Neural cell (in vitro differentiated cells): ENCODE results near the gene TPRA1. TPM values are rescaled to one million over a fixed set of nuclear protein-coding genes. Genes with fewer than 3 reads are reported as not detected.

Experiments
- H2AFZ ChIP-seq: fragments of 200-600, 300-800 bp; sonication (generic), shearing (Covaris generic); 2 replicates; pipeline ENCODE4 v1.6.0; 2014; ENCODE audit warnings: low read depth, mild to moderate bottlenecking, antibody characterized with exemption, low read length, moderate library complexity
- H3F3A ChIP-seq: fragments of 200-600 bp; shearing (Covaris generic); 2 replicates; pipeline ENCODE4 v1.6.1; 2016; ENCODE audit warnings: mild to moderate bottlenecking, moderate library complexity, mixed read lengths, antibody characterized with exemption, low read length; ENCODE audit not compliant: insufficient read depth, poor library complexity, severe bottlenecking
- H3K27ac ChIP-seq: fragments of 200-600, 300-800 bp; sonication (generic), shearing (Covaris generic); 2 replicates; pipeline ENCODE4 v1.5.1; 2014; ENCODE audit warnings: mild to moderate bottlenecking, low read length, moderate library complexity
- H3K27me3 ChIP-seq: fragments of 300-800, 200-600 bp; sonication (generic), shearing (Covaris generic); 2 replicates; pipeline ENCODE4 v1.6.0; 2014; ENCODE audit warnings: mild to moderate bottlenecking, low read depth, low read length, moderate library complexity; ENCODE audit not compliant: insufficient read depth
- H3K36me3 ChIP-seq: fragments of 300-800, 200-600 bp; sonication (generic), shearing (Covaris generic); 2 replicates; pipeline ENCODE4 v1.5.1; 2014; ENCODE audit warnings: mild to moderate bottlenecking, antibody characterized with exemption, low read length, moderate library complexity; ENCODE audit not compliant: insufficient read depth
- H3K4me2 ChIP-seq: fragments of 300-800, 200-600 bp; sonication (generic), shearing (Covaris generic); 2 replicates; pipeline ENCODE4 v1.6.0; 2014; ENCODE audit warnings: mild to moderate bottlenecking, low read length
- H3K4me3 ChIP-seq: fragments of 300-800, 200-600 bp; sonication (generic), shearing (Covaris generic); 2 replicates; pipeline ENCODE4 v1.5.1; 2014; ENCODE audit warnings: mild to moderate bottlenecking, low read length, moderate library complexity
- H3K79me2 ChIP-seq: fragments of 200-600 bp; shearing (Covaris generic); replicated peaks from 2 replicates; pipeline ENCODE4 v1.6.0; 2014; ENCODE audit warnings: mild to moderate bottlenecking, low read length, moderate library complexity; ENCODE audit not compliant: insufficient read depth
- H3K9ac ChIP-seq: fragments of 300-800, 200-600 bp; sonication (generic), shearing (Covaris generic); 2 replicates; pipeline ENCODE4 v1.6.1; 2016; ENCODE audit warnings: mild to moderate bottlenecking, low read length, mixed read lengths
- H3K9me2 ChIP-seq: fragments of 200-600 bp; shearing (Covaris generic); 2 replicates; pipeline ENCODE4 v1.6.1; 2016; ENCODE audit warnings: mild to moderate bottlenecking, low read length, mixed read lengths; ENCODE audit not compliant: insufficient read depth
- H3K9me3 ChIP-seq: fragments of 200-600, 300-800 bp; sonication (generic), shearing (Covaris generic); 2 replicates; pipeline ENCODE4 v1.6.1; 2016; ENCODE audit warnings: mild to moderate bottlenecking, mixed run types, low read length, moderate library complexity, mixed read lengths
- H4K20me1 ChIP-seq: fragments of 200-600 bp; shearing (Covaris generic); 2 replicates; pipeline ENCODE4 v1.6.1; 2016; ENCODE audit warnings: mild to moderate bottlenecking, mixed run types; ENCODE audit not compliant: insufficient read depth
- CTCF ChIP-seq: fragments of 450-650 bp; IDR thresholded peaks from 2 replicates; pipeline ENCODE4 v1.5.1; 2014; ENCODE audit warnings: antibody characterized with exemption, mild to moderate bottlenecking, moderate library complexity; ENCODE audit not compliant: poor library complexity, severe bottlenecking
- EP300 ChIP-seq: fragments of 450-650 bp; conservative IDR thresholded peaks from 2 replicates; pipeline ENCODE4 v1.6.1; 2014; ENCODE audit warnings: antibody characterized with exemption, mild to moderate bottlenecking, moderate library complexity; ENCODE audit not compliant: poor library complexity, severe bottlenecking
- EZH2 ChIP-seq: fragments of 200-600, 300-800 bp; shearing (Covaris generic), sonication (generic); IDR thresholded peaks from 2 replicates; pipeline ENCODE4 v1.6.1; 2014; ENCODE audit warnings: antibody characterized with exemption, low read length, borderline replicate concordance, mild to moderate bottlenecking; ENCODE audit not compliant: insufficient read depth, poor library complexity, severe bottlenecking
- MXI1 ChIP-seq: fragments of 450-650 bp; conservative IDR thresholded peaks from 2 replicates; pipeline ENCODE4 v1.6.1; 2014; ENCODE audit warnings: antibody characterized with exemption, mild to moderate bottlenecking; ENCODE audit not compliant: poor library complexity, severe bottlenecking
- POLR2AphosphoS5 ChIP-seq: IDR thresholded peaks from 2 replicates; pipeline ENCODE4 v1.6.1; 2012
- RAD21 ChIP-seq: fragments of 450-650 bp; conservative IDR thresholded peaks from 2 replicates; pipeline ENCODE4 v1.6.1; 2014; ENCODE audit warnings: antibody characterized with exemption, mild to moderate bottlenecking, moderate library complexity
- SMC3 ChIP-seq: fragments of 450-650 bp; conservative IDR thresholded peaks from 2 replicates; pipeline ENCODE4 v1.6.1; 2014; ENCODE audit warnings: antibody characterized with exemption, mild to moderate bottlenecking, moderate library complexity; ENCODE audit not compliant: poor library complexity
- TAF1 ChIP-seq: IDR thresholded peaks from 2 replicates; pipeline ENCODE4 v1.6.1; 2012; ENCODE audit warnings: low read depth
- polyA plus RNA-seq: library from polyadenylated mRNA; depleted of rRNA; stranded (reverse); fragments of >200 nt; gene quantifications from 2 replicates; pipeline ENCODE4 v1.2.3, GENCODE V29; 2014
- TF ChIP-seq, protein P1 (sequence below): IDR thresholded peaks from 2 replicates; pipeline ENCODE4 v1.6.1; 2012; ENCODE audit warnings: borderline replicate concordance

Gene TPRA1
- polyA plus RNA-seq, 1 donor from 2014 or later: 26.5 TPM

DNA sequence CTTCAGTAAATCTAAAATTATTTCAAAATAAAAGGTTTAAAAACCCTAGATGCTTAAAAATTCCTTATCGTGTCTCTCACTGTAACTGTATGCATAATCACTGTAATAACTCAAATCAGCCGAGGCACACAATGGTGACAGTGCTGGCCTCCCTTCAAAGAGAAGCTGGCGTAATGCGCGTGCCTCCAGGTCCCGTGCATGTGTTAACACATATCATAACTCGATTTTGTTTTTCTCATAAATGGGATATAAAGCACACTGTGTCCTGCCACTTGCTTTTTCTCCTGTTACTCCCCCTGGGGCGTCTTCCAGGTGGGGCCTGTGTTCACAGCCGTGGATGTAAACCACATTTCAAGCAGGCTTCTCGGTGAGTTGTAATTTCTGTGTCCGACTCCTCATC lies 56.0 kb downstream of the TPRA1 start:
- H3K4me3 ChIP-seq: no peak overlapping the region
- no peak overlapping the region for H3K4me2 ChIP-seq
- no peaks in the 10 kb centered on the region for H3K27me3 ChIP-seq
- TF ChIP-seq, protein P1, sequence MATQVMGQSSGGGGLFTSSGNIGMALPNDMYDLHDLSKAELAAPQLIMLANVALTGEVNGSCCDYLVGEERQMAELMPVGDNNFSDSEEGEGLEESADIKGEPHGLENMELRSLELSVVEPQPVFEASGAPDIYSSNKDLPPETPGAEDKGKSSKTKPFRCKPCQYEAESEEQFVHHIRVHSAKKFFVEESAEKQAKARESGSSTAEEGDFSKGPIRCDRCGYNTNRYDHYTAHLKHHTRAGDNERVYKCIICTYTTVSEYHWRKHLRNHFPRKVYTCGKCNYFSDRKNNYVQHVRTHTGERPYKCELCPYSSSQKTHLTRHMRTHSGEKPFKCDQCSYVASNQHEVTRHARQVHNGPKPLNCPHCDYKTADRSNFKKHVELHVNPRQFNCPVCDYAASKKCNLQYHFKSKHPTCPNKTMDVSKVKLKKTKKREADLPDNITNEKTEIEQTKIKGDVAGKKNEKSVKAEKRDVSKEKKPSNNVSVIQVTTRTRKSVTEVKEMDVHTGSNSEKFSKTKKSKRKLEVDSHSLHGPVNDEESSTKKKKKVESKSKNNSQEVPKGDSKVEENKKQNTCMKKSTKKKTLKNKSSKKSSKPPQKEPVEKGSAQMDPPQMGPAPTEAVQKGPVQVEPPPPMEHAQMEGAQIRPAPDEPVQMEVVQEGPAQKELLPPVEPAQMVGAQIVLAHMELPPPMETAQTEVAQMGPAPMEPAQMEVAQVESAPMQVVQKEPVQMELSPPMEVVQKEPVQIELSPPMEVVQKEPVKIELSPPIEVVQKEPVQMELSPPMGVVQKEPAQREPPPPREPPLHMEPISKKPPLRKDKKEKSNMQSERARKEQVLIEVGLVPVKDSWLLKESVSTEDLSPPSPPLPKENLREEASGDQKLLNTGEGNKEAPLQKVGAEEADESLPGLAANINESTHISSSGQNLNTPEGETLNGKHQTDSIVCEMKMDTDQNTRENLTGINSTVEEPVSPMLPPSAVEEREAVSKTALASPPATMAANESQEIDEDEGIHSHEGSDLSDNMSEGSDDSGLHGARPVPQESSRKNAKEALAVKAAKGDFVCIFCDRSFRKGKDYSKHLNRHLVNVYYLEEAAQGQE: no peak
- TF ChIP-seq EZH2: no peak
- no peak for TF ChIP-seq EP300
- no peak for TF ChIP-seq CTCF
- TF ChIP-seq POLR2AphosphoS5: no peak
- no peak for TF ChIP-seq TAF1
- no peak for TF ChIP-seq RAD21
- no peak for TF ChIP-seq MXI1
- TF ChIP-seq SMC3: no peak
- H3K36me3 ChIP-seq: no peaks in the 10 kb centered on the region
- no peaks in the 10 kb centered on the region for H3F3A ChIP-seq
- no peak overlapping the region for H3K27ac ChIP-seq
- H3K79me2 ChIP-seq: no peaks in the 10 kb centered on the region
- H2AFZ ChIP-seq: no peak overlapping the region
- H3K9me2 ChIP-seq: no peaks in the 10 kb centered on the region
- H3K9me3 ChIP-seq: no peaks in the 10 kb centered on the region
- no peak overlapping the region for H3K9ac ChIP-seq
- no peaks in the 10 kb centered on the region for H4K20me1 ChIP-seq

GRCh38 chr3:127534161-127534451 lies 56.4 kb downstream of the TPRA1 start:
- Histone ChIP-seq H3F3A (no peaks in the 10 kb centered on the region), H3K4me2 (no peak overlapping the region), H3K9me2 (no peaks in the 10 kb centered on the region), H3K4me3 (no peak overlapping the region), H3K9me3 (no peaks in the 10 kb centered on the region), H4K20me1 (no peaks in the 10 kb centered on the region), H3K27ac (no peak overlapping the region), H3K9ac (no peak overlapping the region), H3K27me3 (no peaks in the 10 kb centered on the region), H3K36me3 (no peaks in the 10 kb centered on the region), H2AFZ (no peak overlapping the region), H3K79me2 (no peaks in the 10 kb centered on the region)
- TF ChIP-seq SMC3: no peak
- no peak for TF ChIP-seq TAF1
- no peak for TF ChIP-seq EP300
- no peak for TF ChIP-seq EZH2
- no peak for TF ChIP-seq RAD21
- TF ChIP-seq POLR2AphosphoS5: no peak
- no peak for TF ChIP-seq MXI1
- TF ChIP-seq, protein P1: no peak
- no peak for TF ChIP-seq CTCF
